Fibroblast of upper back skin (primary cell): ENCODE measurements around the gene TMEM234.
A peak's percentile ranks its signal among the peaks of the same experiment; 100 is the strongest.
"Not testable (repeated sequence)": the region's sequence is repeated elsewhere in the genome, so short reads cannot be mapped to it uniquely, and the experiment has no call there.

ENCODE experiments used
- DNase-seq: peaks from one replicate; pipeline ENCODE4 v3.0.0-alpha.2; 2013

Gene TMEM234

DNA sequence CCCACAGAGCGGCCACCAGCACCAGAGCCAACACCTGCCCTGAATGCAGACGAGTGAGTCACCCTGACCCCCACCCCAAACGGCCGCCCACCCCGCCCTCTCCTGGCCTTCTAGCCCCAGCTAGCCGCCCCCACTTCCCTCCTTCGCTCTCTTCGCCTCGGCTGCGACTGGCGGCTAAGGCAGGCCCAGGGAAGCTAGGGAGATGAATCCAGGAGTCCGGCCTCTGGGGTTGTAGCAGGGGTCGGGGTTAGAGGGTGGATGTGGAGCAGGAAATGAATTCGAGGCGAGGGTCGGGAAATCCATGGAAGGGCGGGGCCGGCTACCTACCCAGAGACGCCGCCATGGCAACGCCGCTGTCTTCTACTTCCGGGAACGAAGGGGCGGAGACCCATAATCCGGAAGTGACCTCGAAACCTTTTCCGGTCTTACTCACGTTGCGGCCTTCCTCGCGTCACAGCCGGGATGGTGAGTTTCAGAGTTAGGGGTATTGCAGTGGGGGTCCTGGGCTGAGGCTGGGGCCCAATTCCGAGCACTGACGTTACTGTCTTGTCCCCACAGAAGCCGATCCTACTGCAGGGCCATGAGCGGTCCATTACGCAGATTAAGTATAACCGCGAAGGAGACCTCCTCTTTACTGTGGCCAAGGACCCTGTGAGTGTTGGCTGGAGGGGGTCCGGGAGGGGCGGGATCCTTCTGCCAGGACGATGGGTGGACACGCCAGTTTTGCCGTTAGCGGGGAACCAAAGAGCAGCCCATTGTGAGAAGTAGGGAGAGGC, at the start of gene TMEM234, which contains the start of gene EIF3I:
TMEM234 (minus strand) TSS at position 374 of the 776 bp plus-strand sequence; CDS start at position 343, 31 bp downstream.
EIF3I (plus strand) TSS at position 428 of the 776 bp plus-strand sequence; CDS start at position 463, 35 bp downstream.
- peak; percentile 90 for DNase-seq

DNA sequence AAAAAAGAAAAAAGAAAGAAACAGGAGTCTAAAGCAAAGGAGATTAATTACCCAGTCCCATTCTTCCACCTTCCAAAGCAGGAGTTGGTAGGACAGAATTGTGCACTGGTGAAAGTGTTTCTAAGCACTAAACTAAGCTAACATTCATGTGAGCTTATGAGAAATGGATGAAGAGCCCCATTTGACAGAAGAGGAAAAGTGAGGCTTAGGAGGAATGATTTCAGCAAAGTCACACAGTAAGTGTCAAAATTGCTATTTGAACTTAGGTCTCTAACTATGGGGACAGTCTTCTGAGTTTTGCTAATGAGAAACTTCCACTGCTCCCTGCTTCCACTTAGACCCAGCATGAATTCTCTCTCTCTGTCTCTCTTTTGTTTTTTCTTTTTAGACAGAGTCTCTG, 47.6 kb upstream of the TMEM234 start:
- no peak for DNase-seq

DNA sequence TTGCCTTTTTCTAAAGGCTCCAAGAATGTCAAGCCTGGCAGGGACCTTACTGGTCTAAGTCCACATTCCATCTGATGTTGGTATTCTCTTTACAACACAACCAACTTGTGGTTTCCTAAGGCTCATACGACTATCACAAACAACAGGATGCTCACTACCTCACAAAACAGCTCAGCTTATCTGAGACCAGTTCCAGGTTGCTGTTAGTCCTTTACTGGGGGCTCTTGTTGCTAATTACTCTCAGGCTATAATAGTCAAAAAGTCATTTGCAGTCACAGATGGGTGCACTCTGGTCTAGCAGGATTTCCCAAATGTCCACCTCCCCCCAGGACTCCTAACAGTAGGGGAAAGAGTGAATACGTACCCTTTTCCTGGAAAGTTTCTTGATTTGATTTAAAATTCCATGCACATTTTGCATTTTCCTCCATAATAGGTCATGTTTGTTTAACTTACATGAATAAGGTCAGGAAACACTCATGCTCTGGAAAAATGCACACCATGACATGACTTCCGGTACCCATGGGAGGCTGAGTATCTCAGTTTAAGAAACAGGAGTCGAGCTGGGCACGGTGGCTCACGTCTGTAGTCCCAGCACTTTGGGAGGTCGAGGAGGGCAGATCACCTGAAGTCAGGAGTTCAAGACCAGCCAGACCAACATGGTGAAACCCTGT, 44.9 kb upstream of the TMEM234 start:
- peak; percentile 57 for DNase-seq

DNA sequence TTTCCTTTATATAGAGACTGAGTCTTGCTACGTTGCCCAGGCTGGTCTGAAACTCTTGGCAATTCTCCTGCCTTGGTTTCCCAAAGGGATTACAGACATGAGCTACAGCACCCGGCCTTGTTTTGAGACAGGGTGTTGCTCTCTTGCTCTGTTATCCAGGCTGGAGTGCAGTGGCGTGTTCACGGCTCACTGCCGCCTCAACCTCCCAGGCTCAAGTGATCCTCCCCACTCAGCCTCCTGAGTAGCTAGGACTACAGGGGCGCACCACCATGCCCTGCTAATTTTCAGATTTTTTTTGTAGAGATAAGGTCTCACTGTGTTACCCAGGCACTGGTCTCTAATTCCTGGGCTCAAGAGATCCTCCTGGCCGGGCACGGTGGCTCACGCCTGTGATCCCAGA, 43.7 kb upstream of the TMEM234 start:
- DNase-seq: no peak

DNA sequence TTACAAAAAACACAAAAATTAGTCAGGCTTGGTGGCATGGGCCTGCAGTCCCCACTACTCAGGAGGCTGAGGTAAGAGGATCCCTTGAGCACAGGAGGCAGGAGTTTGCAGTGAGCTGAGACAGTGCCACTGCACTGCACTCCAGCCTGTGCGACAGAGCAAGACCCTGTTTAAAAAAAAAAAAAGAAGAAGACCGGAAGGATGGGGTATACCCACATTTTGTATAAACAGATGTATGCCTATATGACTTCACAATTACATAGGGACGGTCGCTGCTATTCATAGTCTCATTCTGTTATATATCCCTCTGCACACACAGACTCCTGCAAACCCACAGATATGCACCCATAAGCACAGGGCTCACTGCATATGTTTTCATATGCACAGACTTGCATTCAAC, 41.6 kb upstream of the TMEM234 start:
- DNase-seq: no peak

DNA sequence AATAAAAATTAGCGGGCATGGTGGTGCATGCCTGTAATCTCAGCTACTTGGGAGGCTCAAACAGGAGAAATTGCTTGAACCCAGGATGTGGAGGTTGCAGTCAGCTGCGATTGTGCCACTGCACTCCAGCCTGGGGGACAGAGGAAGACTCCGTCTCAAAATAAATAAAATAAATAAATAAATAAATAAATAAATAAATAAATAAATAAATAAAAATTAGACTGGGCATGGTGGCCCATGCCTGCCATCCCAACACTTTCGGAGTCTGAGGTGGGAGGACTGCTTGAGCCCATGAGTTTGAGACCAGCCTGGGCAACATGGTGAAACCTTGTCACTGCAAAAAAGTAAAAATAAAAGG, 41.1 kb upstream of the TMEM234 start:
- DNase-seq: not testable (repeated sequence)

DNA sequence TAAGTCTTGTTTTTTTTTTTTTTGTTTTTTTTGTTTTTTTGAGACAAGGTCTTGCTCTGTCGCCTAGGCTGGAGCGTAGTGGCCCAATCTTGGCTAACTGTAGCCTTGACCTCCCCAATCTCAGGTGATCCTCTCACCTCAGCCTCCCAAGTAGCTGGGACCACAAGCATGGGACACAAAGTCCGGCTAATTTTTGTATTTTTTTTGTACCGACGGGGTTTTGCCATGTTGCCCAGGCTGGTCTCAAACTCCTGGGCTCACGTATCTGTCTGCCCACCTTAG, 35.0 kb upstream of the TMEM234 start:
- no peak for DNase-seq

DNA sequence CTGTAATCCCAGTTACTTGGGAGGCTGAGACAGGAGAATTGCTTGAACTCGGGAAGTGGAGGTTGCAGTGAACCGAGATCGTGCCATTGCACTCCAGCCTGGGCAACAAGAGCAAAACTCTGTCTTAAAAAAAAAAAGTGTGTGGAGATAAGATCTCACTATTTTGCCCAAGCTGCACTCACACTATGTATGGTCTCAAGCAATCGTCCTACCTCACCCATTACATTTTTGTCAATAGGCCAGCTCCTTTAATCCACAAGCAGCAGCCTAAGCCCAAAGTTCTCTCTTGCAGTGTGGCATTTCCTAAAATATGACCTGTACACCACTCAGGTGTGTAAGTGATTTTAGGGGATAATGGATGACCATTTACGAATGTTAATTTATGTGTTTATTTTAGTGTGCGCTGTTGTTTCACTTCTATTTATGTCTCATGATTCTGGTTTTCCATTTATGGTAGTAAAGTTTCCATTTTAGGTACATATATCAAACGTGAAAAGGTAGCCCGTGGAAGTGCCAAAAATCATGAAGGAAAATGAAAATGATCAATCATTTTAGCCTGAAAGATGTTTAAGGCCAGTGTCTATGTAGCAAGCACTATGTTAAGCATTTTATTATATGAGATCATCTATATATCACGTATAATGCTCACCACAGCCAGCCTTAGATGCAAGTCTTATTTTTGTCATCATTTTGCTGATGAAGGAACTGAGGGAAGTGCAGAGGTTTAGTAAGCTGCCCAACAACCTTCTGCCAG, 34.5 kb upstream of the TMEM234 start:
- no peak for DNase-seq

DNA sequence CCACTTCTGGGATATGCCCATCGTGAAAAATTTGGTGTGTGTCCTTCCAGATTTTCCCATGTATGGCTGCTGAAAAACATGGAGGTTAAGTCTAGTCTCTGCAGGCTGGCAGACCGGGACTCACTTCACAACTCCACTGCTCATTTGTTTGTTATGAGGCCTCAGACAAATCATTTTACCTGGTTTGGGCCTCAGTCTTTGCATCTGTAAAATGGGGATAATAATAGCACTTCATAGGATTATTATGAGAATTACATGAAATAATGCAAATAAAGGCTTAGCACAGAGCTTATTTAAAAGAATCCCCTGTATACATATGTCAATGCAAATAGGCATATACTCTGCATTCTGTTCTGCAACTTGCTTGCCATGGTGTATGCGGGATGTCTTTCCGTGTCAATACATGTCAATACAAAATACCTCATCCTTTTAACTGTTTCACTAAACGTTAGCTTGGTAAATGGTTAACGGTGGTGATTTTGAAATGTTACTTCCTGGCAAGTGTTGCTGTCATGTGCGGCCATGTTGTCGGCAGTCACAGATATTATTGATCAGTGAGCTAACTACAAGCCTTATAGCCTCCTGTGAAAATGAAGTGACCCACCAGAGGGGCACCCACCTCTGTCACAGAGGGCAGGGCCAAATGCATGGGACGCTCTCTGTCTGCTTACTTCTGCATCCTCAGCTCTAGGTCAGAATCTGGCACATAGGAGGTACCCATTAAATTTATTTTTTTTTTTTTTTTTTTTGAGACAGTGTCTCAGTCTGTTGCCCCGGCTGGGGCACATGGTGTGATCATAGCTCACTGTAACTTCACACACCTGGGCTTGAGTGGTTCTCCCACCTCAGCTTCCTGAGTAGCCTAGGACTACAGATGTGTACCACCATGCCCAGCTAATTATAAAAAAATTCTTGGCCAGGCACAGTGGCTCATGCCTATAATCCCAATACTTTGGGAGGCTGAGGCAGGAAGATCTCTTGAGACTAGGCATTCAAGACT, 33.2 kb upstream of the TMEM234 start:
- no peak for DNase-seq

DNA sequence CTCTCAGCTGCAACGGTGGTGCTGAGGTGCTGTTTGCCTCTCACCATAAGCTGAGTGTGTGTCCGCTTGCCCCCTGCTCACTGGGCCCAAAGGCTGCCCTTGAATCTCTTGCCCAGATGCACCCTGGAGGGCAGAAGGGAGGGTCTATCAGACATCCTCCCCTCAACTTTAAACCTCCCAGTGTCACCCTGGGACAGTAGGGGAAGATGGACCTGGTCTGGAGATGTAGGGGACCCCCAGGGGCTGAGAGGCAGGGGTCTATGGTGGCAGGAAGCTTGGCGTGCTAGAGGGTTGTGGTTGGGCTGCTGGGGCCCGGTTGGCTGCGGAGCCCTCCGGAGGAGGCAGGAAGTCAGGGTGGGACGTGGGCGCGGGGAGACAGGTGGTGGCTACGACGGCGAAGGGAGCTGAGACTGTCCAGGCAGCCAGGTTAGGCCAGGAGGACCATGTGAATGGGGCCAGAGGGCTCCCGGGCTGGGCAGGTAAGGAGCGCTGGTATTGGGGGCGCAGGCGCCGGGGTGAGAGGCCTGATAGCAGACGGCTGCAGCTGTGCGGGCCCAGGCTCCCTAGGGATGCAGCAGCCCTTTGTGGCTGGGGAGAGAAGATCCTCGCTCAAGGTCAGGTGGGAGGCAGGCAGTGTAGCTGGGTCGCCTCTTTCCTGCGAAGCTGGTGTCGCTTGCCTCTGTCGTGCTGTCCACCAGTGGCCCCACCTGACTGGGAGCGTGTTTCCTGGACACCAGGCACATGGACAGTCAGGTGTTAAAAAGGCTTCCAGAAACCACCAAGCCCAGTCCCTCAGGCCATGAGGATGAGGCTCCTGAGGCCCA, 29.0 kb upstream of the TMEM234 start, which contains the start of gene LCK:
LCK (plus strand) TSS at position 373 of the 824 bp plus-strand sequence. CDS start 23,065 bp downstream, outside the sequence.
- DNase-seq: no peak

DNA sequence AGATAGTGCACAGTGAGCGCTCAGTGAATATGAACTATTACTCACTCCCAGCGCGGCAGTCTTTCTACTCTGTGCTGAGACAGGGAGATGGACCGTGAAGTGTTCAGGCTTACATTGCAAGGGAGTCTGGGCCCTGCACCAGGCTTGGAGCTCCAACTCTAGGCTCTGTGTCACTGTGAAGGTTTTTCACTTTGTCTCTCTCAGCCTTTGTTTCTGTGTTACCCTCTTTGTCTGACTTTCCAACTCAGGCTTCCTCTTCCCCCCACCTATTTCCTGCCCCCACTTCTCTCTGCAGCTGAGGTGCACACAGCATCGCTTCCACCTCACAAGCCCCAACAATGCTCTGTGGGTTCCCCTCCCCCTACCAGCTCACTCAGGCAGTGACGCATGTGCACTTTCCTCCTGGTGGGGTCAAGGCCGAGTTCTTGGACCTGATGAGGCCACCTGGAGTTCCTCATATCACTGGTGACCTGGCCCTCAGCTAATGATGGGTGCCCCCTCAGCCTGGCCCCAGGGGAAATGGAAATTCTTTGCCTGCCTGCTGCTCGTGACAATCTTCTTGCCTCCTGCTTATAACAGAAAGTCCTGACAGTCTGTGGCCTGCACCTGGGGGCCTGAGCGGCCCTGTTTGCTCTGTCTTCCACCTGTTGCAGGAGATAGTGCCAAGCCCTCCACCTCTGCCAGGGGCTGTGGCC, 27.8 kb upstream of the TMEM234 start:
- DNase-seq: peak; percentile 24

DNA sequence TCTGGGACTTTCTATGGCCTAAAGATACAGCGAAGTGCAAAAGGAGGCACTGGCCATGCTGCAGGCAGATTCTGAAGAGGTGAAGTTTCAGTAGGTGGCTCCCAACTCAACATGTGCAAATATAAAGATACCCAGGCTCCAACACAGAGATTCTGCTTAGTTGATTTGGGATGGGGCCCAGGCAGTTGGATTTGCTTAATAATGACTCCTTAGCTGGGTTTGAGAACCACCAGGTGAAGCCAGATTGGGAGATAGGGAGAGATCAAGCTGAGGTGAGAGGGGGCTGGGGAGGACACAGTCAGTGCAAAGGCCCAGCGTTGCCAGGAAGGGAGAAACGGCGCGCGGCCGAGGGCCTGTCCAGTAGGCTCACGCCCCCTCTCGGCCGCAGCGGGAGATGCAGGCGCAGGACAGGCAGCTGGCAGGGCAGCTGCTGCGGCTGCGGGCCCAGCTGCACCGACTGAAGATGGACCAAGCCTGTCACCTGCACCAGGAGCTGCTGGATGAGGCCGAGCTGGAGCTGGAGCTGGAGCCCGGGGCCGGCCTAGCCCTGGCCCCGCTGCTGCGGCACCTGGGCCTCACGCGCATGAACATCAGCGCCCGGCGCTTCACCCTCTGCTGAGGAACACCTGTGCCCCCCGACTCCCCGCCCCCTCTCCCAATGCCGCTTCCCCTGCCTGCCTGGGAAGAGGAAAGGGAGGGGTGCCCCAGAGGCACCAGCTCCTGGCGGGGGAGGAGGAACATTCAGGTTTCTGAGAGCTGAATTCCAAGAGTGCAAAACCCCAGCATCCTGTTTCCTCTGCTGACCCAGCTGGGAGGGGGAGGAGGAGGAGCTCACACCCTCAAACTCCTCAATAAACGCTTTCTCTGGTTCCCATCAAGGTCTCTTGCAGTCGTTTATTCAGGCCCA, 26.1 kb upstream of the TMEM234 start:
- DNase-seq: peak; percentile 51

DNA sequence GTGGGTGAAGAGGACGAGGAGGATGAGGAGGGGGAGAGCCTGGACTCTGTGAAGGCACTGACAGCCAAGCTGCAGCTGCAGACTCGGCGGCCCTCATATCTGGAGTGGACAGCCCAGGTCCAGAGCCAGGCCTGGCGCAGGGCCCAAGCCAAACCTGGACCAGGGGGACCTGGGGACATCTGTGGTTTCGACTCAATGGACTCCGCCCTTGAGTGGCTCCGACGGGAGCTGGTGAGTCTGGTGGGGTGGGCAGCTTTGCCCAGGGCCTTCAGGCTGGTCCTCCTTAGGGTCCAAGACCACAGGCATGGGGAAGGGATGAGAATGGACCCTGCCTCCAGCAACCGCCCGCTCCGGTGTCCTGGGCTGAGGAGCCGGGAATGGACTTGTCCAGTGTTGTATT, 25.3 kb upstream of the TMEM234 start:
- no peak for DNase-seq

DNA sequence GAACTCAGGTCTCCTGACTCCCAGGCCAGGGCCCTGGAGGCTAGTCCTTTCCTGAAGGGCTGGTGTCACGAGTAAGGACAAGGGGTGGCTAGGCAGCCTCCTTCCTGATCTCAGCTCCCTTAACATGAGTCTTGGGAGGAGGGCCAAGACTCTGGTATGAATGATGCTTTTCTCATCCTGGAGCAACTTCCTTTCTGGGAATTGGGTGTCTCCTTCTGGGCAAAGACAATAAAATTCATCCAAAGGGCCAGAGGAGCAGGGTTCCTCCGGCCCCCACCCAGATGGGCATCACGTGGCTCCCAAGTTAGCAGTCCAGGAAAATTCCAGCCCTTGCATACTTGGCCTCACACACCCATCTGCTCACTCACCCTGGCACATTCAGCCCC, 24.7 kb upstream of the TMEM234 start, which contains the start of gene FAM167B:
FAM167B (plus strand) TSS at position 335 of the 386 bp plus-strand sequence. CDS start 200 bp downstream, outside the sequence.
- DNase-seq: peak; percentile 73

DNA sequence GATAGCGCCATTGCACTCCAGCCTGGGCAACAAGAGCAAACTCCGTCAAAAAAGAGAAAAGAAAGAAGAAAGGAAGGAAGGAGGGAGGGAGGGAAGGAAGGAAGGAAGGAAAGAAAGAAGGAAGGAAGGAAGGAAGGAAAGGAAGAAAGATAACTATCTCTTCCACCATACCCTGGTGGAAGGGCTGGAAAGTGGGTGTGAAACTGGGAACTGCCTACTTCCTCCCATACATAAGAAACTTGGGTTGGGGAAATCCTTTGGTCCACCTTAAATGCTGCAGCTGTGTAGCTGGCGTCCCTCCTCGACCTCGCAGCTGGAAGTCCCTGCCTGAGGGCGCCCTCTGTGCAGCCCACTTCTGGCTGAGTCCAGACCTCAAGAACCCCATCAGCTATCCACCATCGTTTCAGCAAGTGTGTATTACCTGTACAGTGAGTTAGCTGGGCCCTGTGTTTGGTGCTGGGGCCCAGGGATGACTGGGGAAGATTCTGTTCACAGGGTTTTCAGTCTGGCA, 20.2 kb upstream of the TMEM234 start:
- no peak for DNase-seq

DNA sequence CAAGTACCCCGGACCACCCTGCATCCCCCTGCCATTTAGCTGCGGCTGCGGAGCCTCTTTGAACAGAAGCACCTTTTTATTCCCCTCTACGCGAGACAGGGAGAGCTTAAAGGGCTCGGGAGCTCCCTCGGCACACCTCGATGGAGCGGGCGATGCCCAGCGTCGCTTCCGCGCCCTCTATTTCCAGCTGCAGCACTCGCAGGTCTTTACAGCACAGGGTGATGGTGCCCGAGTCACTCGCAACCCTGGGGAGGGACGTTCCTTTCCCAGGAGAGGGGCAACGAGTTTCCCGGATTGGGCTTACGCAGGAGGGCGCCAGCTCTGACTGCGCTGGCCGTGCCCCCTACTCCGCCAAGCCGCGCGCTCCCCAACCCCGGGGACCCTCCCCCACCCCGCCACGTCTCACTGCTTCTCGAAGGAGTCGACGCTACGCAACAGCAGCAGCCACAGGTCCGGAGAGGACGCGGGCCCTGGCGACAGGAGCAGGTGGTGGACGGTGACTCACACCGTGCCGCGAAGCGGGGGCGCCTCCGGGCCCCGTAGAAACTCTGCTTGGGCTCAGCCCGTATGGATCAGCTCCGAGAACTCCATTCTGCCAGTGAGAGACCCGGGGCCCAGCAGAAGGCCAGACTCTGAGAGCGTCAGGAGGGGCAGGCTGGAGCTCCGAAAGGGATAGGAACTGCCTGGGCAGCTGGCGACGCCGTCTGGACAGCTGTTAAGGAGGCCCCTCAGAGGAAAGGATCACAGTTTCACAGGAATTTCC, 19.0 kb upstream of the TMEM234 start:
- DNase-seq: peak; percentile 32

DNA sequence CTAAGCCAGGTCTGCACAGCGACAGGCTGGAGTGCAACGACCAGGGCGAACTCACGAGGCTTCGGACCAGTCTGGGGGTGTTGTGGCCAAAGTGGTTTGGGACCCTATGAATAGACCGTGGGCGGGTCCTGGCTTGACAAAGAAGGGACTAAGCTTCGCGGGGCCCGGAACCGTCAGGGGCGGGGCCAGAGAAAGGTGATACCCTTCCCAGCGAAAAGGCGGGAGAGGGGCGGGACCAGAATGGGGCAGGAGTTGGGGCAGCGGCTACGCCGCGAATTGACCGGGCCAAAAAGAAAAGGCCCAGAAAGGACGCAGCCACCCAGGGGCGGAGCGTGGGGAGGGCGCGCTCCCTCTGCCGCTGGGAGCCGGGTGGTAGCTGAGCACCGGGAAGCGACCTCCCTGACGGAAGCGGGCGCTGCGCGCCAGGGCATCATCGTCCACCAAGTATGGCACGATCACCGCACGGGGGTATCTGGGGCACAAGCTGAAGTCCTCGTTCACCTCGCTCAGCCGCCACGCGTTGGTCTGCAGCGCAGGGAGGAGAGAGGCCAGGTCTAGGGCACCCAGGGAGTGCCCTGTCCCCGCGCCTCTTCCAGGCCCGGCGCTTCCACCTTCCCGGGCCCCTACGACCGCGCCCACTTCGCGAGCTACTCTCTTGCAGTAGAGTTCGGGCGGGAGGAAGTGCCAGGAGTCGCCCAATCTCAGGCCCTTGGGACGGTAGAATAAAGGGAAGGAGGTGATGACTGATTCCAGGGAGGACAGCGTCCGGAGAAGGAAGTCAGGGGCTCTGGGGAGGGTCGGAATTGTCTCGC, 18.2 kb upstream of the TMEM234 start:
- DNase-seq: peak; percentile 32

DNA sequence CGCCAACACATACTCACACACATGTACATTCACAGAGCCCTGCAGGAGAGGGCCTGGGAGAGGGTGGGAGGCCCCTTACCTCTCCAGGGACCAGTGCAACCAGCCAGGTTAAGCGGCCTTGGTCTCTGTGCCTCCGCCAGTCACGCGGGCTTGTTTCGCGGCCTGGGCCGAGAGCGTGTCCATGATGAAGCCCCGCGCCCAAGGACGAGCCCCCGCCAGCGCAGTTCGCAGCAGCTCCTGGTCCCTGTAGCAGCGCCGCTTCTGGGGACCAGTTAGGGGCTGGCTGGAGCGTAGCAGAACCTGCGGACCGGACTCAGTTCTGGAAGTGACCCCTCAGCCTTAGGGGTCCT, 17.6 kb upstream of the TMEM234 start:
- DNase-seq: no peak
